ENCODE measurements around the gene MATK.

DNA sequence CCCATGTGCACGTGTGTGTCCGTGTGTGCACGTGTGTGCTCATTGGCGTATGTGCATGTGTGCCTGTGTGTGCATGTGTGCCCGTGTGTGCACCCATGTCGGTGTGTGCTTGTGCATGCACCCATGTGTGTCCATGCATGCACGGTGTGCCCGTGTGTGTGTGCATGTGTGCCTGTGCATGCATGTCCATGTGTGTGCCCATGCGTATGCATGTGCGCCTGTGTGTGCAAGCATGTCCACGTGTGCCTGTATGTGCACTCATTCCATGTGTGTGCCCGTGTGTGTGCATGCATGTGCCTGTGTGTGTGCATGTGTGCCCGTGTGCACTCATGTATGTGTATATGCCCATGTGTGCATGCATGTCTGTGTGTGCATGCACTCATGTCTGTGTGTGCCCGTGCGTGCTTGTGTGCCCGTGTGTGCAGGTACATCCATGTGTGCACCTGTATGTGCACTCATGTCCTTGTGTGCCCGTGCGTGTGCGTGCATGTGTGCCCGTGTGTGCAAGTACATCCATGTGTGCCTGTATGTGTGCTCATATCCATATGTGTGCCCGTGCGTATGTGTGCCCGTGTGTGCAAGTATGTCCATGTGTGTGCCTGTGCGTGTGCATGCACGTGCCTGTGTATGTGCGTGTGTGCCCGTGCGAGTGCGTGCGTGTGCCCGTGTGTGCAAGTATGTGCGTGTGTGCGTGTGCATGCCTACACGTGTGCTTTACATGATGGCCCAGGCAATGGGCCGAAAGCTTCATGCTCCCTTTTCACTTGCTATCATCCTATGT, 21.6 kb upstream of the MATK start:
- TF ChIP-seq JUN (CRISPR knock-in tag; IDR thresholded peaks at IDR 0.05) (no peak), FOXJ3 (CRISPR knock-in tag; IDR thresholded peaks at IDR 0.05; ENCODE audit: borderline replicate concordance) (no peak), NFE2L1 (CRISPR knock-in tag; IDR thresholded peaks at IDR 0.05) (no peak), TEAD1 (CRISPR knock-in tag; IDR thresholded peaks at IDR 0.05) (no peak), ESRRA (CRISPR knock-in tag; IDR thresholded peaks at IDR 0.05; ENCODE audit: borderline replicate concordance) (no peak), CREB1 (CRISPR knock-in tag; IDR thresholded peaks at IDR 0.05) (no peak), CBFB (CRISPR knock-in tag; IDR thresholded peaks at IDR 0.05; ENCODE audit: low read depth) (no peak)
- TF ChIP-seq, protein P1, sequence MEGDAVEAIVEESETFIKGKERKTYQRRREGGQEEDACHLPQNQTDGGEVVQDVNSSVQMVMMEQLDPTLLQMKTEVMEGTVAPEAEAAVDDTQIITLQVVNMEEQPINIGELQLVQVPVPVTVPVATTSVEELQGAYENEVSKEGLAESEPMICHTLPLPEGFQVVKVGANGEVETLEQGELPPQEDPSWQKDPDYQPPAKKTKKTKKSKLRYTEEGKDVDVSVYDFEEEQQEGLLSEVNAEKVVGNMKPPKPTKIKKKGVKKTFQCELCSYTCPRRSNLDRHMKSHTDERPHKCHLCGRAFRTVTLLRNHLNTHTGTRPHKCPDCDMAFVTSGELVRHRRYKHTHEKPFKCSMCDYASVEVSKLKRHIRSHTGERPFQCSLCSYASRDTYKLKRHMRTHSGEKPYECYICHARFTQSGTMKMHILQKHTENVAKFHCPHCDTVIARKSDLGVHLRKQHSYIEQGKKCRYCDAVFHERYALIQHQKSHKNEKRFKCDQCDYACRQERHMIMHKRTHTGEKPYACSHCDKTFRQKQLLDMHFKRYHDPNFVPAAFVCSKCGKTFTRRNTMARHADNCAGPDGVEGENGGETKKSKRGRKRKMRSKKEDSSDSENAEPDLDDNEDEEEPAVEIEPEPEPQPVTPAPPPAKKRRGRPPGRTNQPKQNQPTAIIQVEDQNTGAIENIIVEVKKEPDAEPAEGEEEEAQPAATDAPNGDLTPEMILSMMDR (IDR thresholded peaks at IDR 0.05), result no peak
- TF ChIP-seq, protein P2, sequence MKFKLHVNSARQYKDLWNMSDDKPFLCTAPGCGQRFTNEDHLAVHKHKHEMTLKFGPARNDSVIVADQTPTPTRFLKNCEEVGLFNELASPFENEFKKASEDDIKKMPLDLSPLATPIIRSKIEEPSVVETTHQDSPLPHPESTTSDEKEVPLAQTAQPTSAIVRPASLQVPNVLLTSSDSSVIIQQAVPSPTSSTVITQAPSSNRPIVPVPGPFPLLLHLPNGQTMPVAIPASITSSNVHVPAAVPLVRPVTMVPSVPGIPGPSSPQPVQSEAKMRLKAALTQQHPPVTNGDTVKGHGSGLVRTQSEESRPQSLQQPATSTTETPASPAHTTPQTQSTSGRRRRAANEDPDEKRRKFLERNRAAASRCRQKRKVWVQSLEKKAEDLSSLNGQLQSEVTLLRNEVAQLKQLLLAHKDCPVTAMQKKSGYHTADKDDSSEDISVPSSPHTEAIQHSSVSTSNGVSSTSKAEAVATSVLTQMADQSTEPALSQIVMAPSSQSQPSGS (CRISPR knock-in tag; IDR thresholded peaks at IDR 0.05; ENCODE audit: borderline replicate concordance, low read depth), result no peak
